Stimulated activated CD8-positive, alpha-beta memory T cell treated with anti-CD3 and anti-CD28 coated beads, Interleukin-2, amount 100 ng/mL, for 1 hour (primary cell): ENCODE data around the gene KRTAP9-9.
"Not testable (repeated sequence)": the region's sequence is repeated elsewhere in the genome, so short reads cannot be mapped to it uniquely, and the experiment has no call there.

ENCODE experiments used
- DNase-seq, 2 donors: peaks; one replicate each; pipeline ENCODE4 v3.0.0-alpha.2; 2020; ENCODE audit warnings: low read depth in 2 of 2

Gene KRTAP9-9

GRCh38 chr17:41265078-41265477 lies 9.9 kb downstream of the KRTAP9-9 start, which contains the start of gene KRTAP9-6:
KRTAP9-6 (plus strand) TSS chr17:41265378; CDS start chr17:41265378, 0 bp downstream.
- DNase-seq = no peak

DNA sequence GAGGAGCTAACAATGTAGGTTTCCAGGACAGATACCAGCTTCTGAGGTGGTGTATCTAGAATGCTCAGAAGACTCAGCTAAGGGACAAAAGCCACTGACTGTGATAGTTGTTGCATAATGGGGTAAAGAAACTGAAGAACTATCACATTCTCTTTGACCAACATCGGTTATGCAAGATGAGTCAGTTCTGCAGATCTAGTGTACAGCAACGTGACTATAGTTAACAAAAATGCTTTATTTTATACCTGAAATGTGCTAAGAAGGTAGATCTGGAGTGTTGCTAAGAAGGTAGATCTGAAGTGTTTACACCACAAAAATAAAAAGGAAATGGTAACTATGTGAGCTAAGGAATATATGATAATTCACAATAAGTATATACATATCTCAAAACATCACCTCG lies 12.5 kb downstream of the KRTAP9-9 start:
- no peak for DNase-seq

DNA sequence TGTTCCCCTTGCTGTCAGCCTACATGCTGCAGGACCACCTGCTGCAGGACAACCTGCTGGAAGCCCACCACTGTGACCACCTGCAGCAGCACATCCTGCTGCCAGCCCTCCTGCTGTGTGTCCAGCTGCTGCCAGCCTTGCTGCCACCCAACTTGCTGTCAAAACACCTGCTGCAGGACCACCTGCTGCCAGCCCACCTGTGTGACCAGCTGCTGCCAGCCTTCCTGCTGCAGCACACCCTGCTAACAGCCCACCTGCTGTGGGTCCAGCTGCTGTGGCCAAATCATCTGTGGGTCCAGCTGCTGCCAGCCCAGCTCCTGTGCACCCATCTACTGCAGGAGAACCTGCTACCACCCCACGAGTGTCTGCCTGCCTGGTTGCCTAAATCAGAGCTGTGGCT lies 16.1 kb downstream of the KRTAP9-9 start:
- not testable (repeated sequence) for DNase-seq

- no peak for DNase-seq
Measured at GRCh38 chr17:41271858-41272257, 16.7 kb downstream of the KRTAP9-9 start.

DNA sequence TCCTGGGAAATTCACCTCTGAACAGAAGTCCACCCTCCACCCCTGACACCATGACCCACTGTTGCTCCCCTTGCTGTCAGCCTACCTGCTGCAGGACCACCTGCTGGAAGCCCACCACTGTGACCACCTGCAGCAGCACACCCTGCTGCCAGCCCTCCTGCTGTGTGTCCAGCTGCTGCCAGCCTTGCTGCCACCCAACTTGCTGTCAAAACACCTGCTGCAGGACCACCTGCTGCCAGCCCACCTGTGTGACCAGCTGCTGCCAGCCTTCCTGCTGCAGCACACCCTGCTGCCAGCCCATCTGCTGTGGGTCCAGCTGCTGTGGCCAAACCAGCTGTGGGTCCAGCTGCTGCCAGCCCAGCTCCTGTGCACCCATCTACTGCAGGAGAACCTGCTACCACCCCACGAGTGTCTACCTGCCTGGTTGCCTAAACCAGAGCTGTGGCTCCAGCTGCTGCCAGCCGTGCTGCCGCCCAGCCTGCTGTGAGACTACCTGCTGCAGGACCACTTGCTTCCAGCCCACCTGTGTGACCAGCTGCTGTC lies 20.5 kb downstream of the KRTAP9-9 start, which contains the start of gene KRTAP9-7:
Gene KRTAP9-7, plus strand, starts transcription at position 51 of the 543 bp plus-strand sequence. Its CDS starts 0 bp downstream, at position 51.
- not testable (repeated sequence) for DNase-seq

GRCh38 chr17:41278176-41278955 lies 23.2 kb downstream of the KRTAP9-9 start:
- no peak for DNase-seq

- no peak for DNase-seq
Measured at GRCh38 chr17:41284043-41284442, 28.9 kb downstream of the KRTAP9-9 start.

DNA sequence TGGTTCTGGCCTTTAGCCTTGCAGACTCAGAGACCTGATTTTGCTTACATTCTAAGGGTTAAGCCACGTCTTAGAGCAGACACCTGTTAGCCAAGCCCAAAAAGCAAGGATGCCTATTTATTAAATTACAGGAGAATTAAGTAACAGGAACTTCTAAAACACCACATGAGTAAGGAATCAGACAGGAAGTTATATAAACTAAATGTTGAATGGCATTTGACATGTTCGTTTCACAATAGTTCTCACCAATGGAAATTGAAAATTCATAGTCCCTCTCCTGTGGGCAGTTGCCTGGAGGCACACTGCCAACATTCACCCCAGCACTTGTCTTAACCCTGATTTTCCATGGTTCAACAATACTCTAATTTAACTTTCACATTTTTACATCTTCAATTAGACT lies 29.4 kb downstream of the KRTAP9-9 start:
- no peak for DNase-seq

DNA sequence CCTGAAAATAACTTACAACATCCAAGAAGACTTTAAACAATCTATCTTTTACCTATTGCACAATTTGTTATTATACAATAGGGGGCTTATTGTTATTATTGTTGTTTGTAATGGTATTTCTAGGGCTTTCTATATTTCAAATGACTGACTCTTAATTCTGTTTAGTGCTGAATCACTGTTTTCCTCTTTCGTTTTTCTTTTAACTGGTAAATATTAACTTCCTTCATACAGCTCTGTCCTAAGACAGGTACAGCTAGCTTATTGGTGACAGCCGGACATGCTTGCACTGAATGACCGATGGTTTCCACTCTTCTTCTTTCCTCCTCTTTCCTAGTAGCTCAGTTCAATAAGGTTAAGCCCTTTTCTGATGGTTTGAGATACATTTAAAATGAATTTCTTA lies 31.9 kb downstream of the KRTAP9-9 start:
- no peak for DNase-seq

- no peak for DNase-seq
Measured at GRCh38 chr17:41294016-41294415, 38.8 kb downstream of the KRTAP9-9 start.

DNA sequence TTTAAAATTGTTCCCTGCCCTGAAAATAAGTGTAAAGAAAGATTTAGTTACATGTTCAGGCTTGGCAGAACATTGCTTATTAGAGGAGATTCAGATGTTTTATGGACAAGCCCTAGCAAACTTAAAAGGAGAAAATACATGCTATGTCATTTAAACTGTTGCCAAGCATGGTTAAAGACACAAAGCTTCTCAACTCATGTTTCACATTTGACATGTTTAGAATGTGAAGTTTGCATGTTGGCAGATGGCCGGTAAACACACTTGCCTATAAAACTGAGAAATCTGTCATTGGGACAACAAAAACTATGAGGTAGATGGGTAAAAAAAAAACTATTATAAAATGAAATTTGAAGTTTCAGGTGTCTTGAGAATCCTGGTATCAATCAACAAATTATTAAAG lies 41.7 kb downstream of the KRTAP9-9 start:
- DNase-seq = no peak

DNA sequence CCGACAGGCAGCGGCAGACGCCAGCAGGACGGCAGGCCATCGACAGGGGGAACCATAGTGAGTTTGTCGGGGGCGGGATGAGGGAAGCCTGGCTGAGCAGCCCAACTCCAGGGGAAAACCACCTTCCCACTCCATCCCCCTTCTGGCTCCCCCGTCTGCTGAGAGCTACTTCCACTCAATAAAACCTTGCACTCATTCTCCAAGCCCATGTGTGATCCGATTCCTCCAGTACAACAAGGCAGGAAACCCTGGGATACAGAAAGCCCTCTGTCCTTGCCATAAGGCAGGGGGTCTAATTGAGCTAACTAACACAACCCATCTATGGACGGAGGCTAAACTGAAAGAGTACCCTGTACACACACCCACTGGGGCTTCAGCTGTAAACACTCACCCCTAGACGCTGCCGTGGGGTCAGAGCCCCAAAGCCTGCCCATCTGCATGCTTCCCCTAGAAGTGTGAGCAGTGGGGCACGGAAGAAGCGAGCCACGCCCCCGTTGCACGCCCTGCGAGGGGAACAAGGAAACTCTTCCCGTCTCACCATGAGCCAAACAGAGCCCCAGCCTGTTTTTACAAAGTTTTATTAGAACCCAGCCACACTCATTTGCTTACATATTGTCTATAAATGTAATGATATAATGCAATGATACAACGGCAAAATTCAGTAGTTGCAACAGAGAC lies 43.4 kb downstream of the KRTAP9-9 start:
- no peak for DNase-seq

DNA sequence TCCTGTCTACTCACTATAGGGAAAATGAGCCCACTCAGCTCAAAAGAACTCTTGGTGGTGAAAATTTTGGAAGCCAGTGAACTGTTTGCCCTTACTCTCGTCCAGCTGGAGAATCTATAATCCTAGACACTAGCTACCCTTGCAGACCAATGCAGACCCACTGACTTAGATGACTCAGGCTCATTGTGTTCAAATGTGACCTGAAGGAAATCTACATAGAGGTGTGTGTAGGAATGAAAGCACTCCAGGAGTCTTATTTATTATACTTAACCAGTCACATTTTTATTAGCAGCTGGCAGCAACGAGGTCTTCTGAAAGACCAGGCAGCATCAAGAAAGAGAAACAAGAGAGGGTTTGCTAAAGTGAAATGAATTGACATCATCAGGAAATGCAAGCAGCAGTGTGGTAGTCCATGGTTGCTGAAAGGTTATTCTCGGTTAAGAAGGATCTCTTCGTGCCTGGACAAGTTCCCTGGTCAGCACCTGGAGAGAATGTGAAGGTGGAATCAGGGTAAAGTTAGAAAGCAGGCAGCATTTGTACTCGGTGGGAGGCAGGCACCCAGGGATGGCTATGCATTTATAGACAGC lies 46.1 kb downstream of the KRTAP9-9 start:
- no peak for DNase-seq

- DNase-seq = no peak
Measured at GRCh38 chr17:41301916-41302901, 47.0 kb downstream of the KRTAP9-9 start, which contains the start of gene KRTAP29-1. KRTAP29-1 (minus strand) TSS chr17:41302851; CDS start chr17:41302851, 0 bp downstream.

DNA sequence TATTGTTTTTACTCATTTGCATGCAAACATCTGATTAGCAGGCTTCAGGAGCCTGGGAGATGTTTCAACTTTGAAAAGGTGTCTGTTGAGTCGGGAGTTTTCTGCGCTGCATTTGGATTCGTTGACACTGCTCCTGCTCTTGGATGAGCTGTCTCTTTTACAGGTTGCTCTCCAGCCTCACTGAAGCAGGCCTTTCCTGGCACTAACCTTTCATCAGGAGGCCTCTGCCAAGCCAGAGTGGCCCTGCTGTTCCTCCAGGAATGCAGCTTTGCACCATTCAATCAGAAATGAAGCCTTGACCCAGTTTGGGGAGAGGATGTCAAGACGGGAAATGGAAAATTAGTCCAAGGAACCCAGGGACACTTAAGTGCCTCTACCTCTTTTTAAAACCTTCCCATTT lies 47.8 kb downstream of the KRTAP9-9 start:
- no peak for DNase-seq

DNA sequence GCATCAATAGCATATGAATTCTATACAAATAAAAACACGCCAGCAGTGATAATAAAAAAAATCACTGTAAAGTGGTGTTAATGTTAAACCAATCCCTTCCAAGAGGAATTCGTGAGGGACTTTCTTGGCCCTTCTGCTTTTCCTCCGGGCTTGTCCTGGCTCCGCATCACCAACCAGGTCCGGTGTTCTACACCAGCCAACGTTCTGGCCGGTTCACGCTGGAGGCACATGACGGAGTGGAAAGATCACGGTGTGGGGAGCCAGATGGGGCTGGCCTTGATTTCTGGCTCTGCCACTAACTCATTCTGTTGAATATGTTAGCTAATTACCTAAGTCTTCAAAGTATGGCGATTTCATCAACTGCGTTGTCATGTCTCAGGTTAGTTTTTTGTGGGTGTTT lies 48.9 kb downstream of the KRTAP9-9 start:
- DNase-seq = no peak
